Keratinocyte (primary cell): ENCODE data around the gene PYM1. TPM values are rescaled to one million over a fixed set of nuclear protein-coding genes. Genes with fewer than 3 reads are reported as not detected.

Experiments
- DNase-seq: peaks from one replicate; pipeline ENCODE4 v3.0.0-alpha.2; 2011; ENCODE audit warnings: low read depth, missing footprints, low spot score
- FAIRE-seq: peaks from 2 replicates; lab custom pipeline; 2011; peaks lifted over from hg19 to GRCh38; lab: Jason Lieb, UNC
- H2AFZ ChIP-seq: 2 replicates; pipeline ENCODE4 v1.6.0; 2012; ENCODE audit warnings: low read length, control low read depth, inconsistent platforms; ENCODE audit not compliant: control insufficient read depth
- H3K27ac ChIP-seq: 2 replicates; pipeline ENCODE4 v1.5.1; 2011; ENCODE audit warnings: low read length; ENCODE audit not compliant: control insufficient read depth, insufficient read depth
- H3K27me3 ChIP-seq: 3 replicates; pipeline ENCODE4 v1.6.0; 2011; ENCODE audit warnings: low read length; ENCODE audit not compliant: control insufficient read depth, insufficient read depth; ENCODE audit errors: extremely low read depth
- H3K36me3 ChIP-seq, 2 experiments: 2 replicates in 1 of 2; 3 replicates in 1 of 2; pipeline ENCODE4 v1.5.1; 2011; ENCODE audit warnings: low read length in 2 of 2, mild to moderate bottlenecking in 1 of 2; ENCODE audit not compliant: control insufficient read depth in 2 of 2, insufficient read depth in 2 of 2; ENCODE audit errors: extremely low read depth in 1 of 2
- H3K4me1 ChIP-seq: 3 replicates; pipeline ENCODE4 v1.5.1; 2011; ENCODE audit warnings: low read length; ENCODE audit not compliant: control insufficient read depth, insufficient read depth; ENCODE audit errors: extremely low read depth
- H3K4me2 ChIP-seq: 3 replicates; pipeline ENCODE4 v1.6.0; 2011; ENCODE audit warnings: low read depth, low read length; ENCODE audit not compliant: control insufficient read depth, insufficient read depth; ENCODE audit errors: extremely low read depth
- H3K4me3 ChIP-seq, 3 experiments: fragments of 200-600 bp in 1 of 3; sonication (generic) in 1 of 3; 2 replicates in 2 of 3; 3 replicates in 1 of 3; pipeline ENCODE4 v1.5.1; 2011 to 2016; ENCODE audit warnings: low read length in 3 of 3, mild to moderate bottlenecking in 3 of 3, control low read depth in 2 of 3, inconsistent platforms in 1 of 3, low read depth in 1 of 3, mixed read lengths in 1 of 3, mixed run types in 1 of 3, moderate library complexity in 1 of 3; ENCODE audit not compliant: control insufficient read depth in 2 of 3, insufficient read depth in 2 of 3; ENCODE audit errors: extremely low read depth in 1 of 3
- H3K79me2 ChIP-seq: 2 replicates; pipeline ENCODE4 v1.6.0; 2012; ENCODE audit warnings: low read length; ENCODE audit not compliant: control insufficient read depth, insufficient read depth
- H3K9ac ChIP-seq: 3 replicates; pipeline ENCODE4 v1.6.0; 2011; ENCODE audit warnings: low read length; ENCODE audit not compliant: control insufficient read depth, insufficient read depth; ENCODE audit errors: extremely low read depth
- H3K9me1 ChIP-seq: 3 replicates; pipeline ENCODE4 v1.6.0; 2011; ENCODE audit warnings: low read length; ENCODE audit not compliant: control insufficient read depth, insufficient read depth; ENCODE audit errors: extremely low read depth
- H3K9me3 ChIP-seq: 2 replicates; pipeline ENCODE4 v1.5.1; 2012; ENCODE audit warnings: low read depth, low read length; ENCODE audit not compliant: control insufficient read depth
- H4K20me1 ChIP-seq: 3 replicates; pipeline ENCODE4 v1.6.0; 2011; ENCODE audit warnings: low read length; ENCODE audit not compliant: control insufficient read depth, insufficient read depth; ENCODE audit errors: extremely low read depth
- EZH2 ChIP-seq: IDR thresholded peaks from one replicate; pipeline ENCODE4 v1.6.1; 2012; ENCODE audit warnings: inconsistent platforms, mild to moderate bottlenecking, low read length, moderate library complexity
- dilution Hi-C: fragments of 300-500 bp; cut with MboI; formaldehyde crosslinking; loops from one replicate; pipeline ENCODE4 v1.7.0; 2020; ENCODE audit warnings: low sequenced_read_pairs; ENCODE audit not compliant: extremely low pct_ligation_motif_present
- polyA plus RNA-seq, 5 experiments: library from polyadenylated mRNA; depleted of rRNA in 3 of 5; stranded (reverse) in 3 of 5; stranded (forward) in 1 of 5; unstranded in 1 of 5; fragments of >200 nt; gene quantifications; 1 replicate in 1 of 5; 2 replicates in 3 of 5; 3 replicates in 1 of 5; pipeline versions ENCODE4 v1.2.1 to v1.2.3, GENCODE V29; 2011 to 2012; ENCODE audit warnings: missing spikeins in 2 of 5, low read depth in 1 of 5, low replicate concordance in 1 of 5
- TF ChIP-seq, protein P1 (sequence below), 3 experiments: IDR thresholded peaks in 1 of 3; conservative IDR thresholded peaks in 1 of 3; optimal IDR thresholded peaks in 1 of 3; 2 replicates in 2 of 3; 3 replicates in 1 of 3; pipeline versions ENCODE3 to v1.5.1; 2011; ENCODE audit warnings: low read length in 3 of 3, mild to moderate bottlenecking in 3 of 3, moderate library complexity in 2 of 3, control low read depth in 1 of 3, inconsistent platforms in 1 of 3; ENCODE audit not compliant: insufficient read depth in 2 of 3; ENCODE audit errors: extremely low read depth in 1 of 3

The PYM1 gene
- polyA plus RNA-seq, 1 donor (not counting 4 experiments of a cell fraction or from before 2014, with no cell fraction given): 63.4 TPM

- Histone ChIP-seq H3K27me3 (no peaks in the 10 kb centered on the region), H3K4me2 (peak overlapping the region; percentile 64), H3K36me3 (peaks cover 7 to 12% of the 10 kb centered on the region in 2 experiments), H3K4me1 (peaks cover 19% of the 10 kb centered on the region), H2AFZ (no peak overlapping the region), H3K27ac (no peak overlapping the region), H3K9ac (no peak overlapping the region), H3K4me3 (no peak overlapping the region), H4K20me1 (peaks cover 3% of the 10 kb centered on the region), H3K79me2 (peaks cover 2% of the 10 kb centered on the region), H3K9me3 (no peaks in the 10 kb centered on the region), H3K9me1 (no peaks in the 10 kb centered on the region)
- FAIRE-seq (peak; percentile 36), DNase-seq (no peak)
- TF ChIP-seq, protein P1, sequence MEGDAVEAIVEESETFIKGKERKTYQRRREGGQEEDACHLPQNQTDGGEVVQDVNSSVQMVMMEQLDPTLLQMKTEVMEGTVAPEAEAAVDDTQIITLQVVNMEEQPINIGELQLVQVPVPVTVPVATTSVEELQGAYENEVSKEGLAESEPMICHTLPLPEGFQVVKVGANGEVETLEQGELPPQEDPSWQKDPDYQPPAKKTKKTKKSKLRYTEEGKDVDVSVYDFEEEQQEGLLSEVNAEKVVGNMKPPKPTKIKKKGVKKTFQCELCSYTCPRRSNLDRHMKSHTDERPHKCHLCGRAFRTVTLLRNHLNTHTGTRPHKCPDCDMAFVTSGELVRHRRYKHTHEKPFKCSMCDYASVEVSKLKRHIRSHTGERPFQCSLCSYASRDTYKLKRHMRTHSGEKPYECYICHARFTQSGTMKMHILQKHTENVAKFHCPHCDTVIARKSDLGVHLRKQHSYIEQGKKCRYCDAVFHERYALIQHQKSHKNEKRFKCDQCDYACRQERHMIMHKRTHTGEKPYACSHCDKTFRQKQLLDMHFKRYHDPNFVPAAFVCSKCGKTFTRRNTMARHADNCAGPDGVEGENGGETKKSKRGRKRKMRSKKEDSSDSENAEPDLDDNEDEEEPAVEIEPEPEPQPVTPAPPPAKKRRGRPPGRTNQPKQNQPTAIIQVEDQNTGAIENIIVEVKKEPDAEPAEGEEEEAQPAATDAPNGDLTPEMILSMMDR (optimal IDR thresholded peaks at IDR 0.05 in 1 of 3, IDR thresholded peaks at IDR 0.05 in 1 of 3, conservative IDR thresholded peaks at IDR 0.05 in 1 of 3; ENCODE audit: extremely low read depth in 1 of 3, insufficient read depth in 2 of 3, low read length in 3 of 3): no peak
- no peak for TF ChIP-seq EZH2
- dilution Hi-C loops: no loop called here
Measured at GRCh38 chr12:55906056-55906455, 21.6 kb downstream of the PYM1 start.

DNA sequence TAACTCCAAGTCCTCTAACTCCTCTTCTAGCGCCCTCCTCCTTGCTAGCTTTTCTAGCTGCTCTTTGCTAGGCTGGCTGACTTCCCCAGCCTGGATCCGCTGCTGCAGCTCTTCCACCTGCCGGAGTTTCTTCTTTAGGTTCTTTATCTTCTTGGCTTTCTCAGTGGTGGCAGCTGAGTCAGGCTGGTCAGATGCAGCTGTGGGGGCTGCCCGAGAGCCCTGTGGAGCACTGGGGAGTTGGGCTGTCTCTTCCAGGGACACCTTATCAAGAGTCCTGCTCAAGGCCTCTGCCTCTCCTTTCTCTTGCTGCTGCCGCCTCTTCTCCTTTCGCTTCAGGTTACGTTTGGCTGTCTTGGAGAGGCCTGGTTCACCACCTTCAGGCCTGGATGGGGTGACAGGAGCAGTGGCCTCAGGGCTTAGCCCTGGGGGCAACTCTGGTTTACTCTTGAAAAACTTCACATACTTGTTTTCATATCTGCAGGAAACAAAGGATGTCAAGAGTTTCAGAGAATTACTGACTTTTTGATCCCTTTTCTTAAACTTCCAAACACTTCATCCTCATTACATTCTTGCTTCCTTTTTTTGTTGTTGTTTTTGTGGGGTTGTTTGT is 25.7 kb downstream of the PYM1 start:
- dilution Hi-C loops: no loop called here
- FAIRE-seq: no peak
- H3K9me1 ChIP-seq: no peaks in the 10 kb centered on the region

More for the DNA sequence above, 25.7 kb downstream of the PYM1 start:
- H2AFZ ChIP-seq: no peak overlapping the region
- H3K27ac ChIP-seq: no peak overlapping the region
- no peak for TF ChIP-seq EZH2
- TF ChIP-seq, protein P1 (optimal IDR thresholded peaks at IDR 0.05 in 1 of 3, IDR thresholded peaks at IDR 0.05 in 1 of 3, conservative IDR thresholded peaks at IDR 0.05 in 1 of 3; ENCODE audit: extremely low read depth in 1 of 3, insufficient read depth in 2 of 3, low read length in 3 of 3): no peak
- H3K27me3 ChIP-seq: no peaks in the 10 kb centered on the region
- H3K4me1 ChIP-seq: peaks cover 6% of the 10 kb centered on the region
- no peak for DNase-seq
- H3K4me2 ChIP-seq: no peak overlapping the region
- peaks cover 7 to 12% of the 10 kb centered on the region in 2 experiments for H3K36me3 ChIP-seq
- H3K9me3 ChIP-seq: no peaks in the 10 kb centered on the region
- H3K9ac ChIP-seq: no peak overlapping the region
- H3K4me3 ChIP-seq: no peak overlapping the region
- H3K79me2 ChIP-seq: no peaks in the 10 kb centered on the region
- peaks cover 3% of the 10 kb centered on the region for H4K20me1 ChIP-seq
